Activated CD4-positive, alpha-beta T cell treated with anti-CD3 and anti-CD28 coated beads, Interleukin-2, amount 50 U/mL, for 4 hours (primary cell): Measurements from ENCODE around the gene ZNF823.

Source experiments
- DNase-seq, 2 experiments: peaks; one replicate each; pipeline ENCODE4 v3.0.0-alpha.2; 2020

Gene ZNF823

GRCh38 chr19:11736696-11737095 is 2.0 kb downstream of the ZNF823 start:
- no peak for DNase-seq

- DNase-seq, result no peak
These were observed 3.4 kb downstream of the ZNF823 start for GRCh38 chr19:11735375-11735774.

- no peak for DNase-seq
These were observed 9.2 kb downstream of the ZNF823 start for GRCh38 chr19:11729586-11729985.

GRCh38 chr19:11722414-11722813 is 16.3 kb downstream of the ZNF823 start:
- DNase-seq, result no peak

GRCh38 chr19:11721681-11722080 is 17.1 kb downstream of the ZNF823 start:
- DNase-seq, result no peak

GRCh38 chr19:11710313-11710712 is 28.4 kb downstream of the ZNF823 start:
- DNase-seq, result no peak

GRCh38 chr19:11708457-11708856 is 30.3 kb downstream of the ZNF823 start:
- no peak for DNase-seq

GRCh38 chr19:11705474-11705873 is 33.3 kb downstream of the ZNF823 start:
- DNase-seq, result no peak

- DNase-seq, result no peak
These were observed 34.1 kb downstream of the ZNF823 start for GRCh38 chr19:11704626-11705025.

- DNase-seq, result no peak
These were observed 38.6 kb downstream of the ZNF823 start for GRCh38 chr19:11699931-11700794.

GRCh38 chr19:11698231-11698630 is 40.5 kb downstream of the ZNF823 start:
- no peak for DNase-seq

- DNase-seq, result no peak
These were observed 41.4 kb downstream of the ZNF823 start for GRCh38 chr19:11697284-11697855.

GRCh38 chr19:11694533-11695439 is 44.0 kb downstream of the ZNF823 start:
- peak; percentile 77 to 80 for DNase-seq

- no peak for DNase-seq
These were observed 44.9 kb downstream of the ZNF823 start for GRCh38 chr19:11693505-11694499.

GRCh38 chr19:11692127-11692790 is 46.5 kb downstream of the ZNF823 start:
- no peak for DNase-seq

- DNase-seq, result no peak
These were observed 52.8 kb downstream of the ZNF823 start for GRCh38 chr19:11685676-11686650.

- no peak for DNase-seq
These were observed 53.6 kb downstream of the ZNF823 start for GRCh38 chr19:11684987-11685675.

GRCh38 chr19:11680689-11681302 is 58.0 kb downstream of the ZNF823 start:
- no peak for DNase-seq

- no peak for DNase-seq
These were observed 60.2 kb downstream of the ZNF823 start for GRCh38 chr19:11678504-11678903.
